Suprapubic skin (tissue), 4 donors: ENCODE results near the gene SLC19A2.

Source experiments
- CTCF ChIP-seq, 2 donors: fragments of 200-600 bp in 1 of 2; fragments of 450-650 bp in 1 of 2; sonication (generic) in 1 of 2; IDR thresholded peaks; one replicate each; pipeline ENCODE4 v1.5.1; 2016 to 2019; ENCODE audit warnings: antibody characterized with exemption in 2 of 2, mild to moderate bottlenecking in 1 of 2, moderate library complexity in 1 of 2
- POLR2A ChIP-seq, 2 donors: fragments of 450-650 bp; IDR thresholded peaks; one replicate each; pipeline ENCODE4 v1.6.1; 2017; ENCODE audit warnings: antibody characterized with exemption in 2 of 2, mild to moderate bottlenecking in 2 of 2, moderate library complexity in 2 of 2
- POLR2AphosphoS5 ChIP-seq, 3 donors: sonication (generic); formaldehyde crosslinking; IDR thresholded peaks; one replicate each; pipeline ENCODE4 v1.6.1; 2017; ENCODE audit warnings: antibody characterized with exemption in 3 of 3

GRCh38 chr1:169527001-169527400 lies 41.3 kb upstream of the SLC19A2 start:
- TF ChIP-seq CTCF (IDR thresholded peaks at IDR 0.05) (no peak), POLR2AphosphoS5 (IDR thresholded peaks at IDR 0.05) (no peak), POLR2A (IDR thresholded peaks at IDR 0.05) (no peak)
